Measurements from ENCODE around the gene DCTN4. TPM values are rescaled to one million over a fixed set of nuclear protein-coding genes. Genes with fewer than 3 reads are reported as not detected.
"Not testable (repeated sequence)": the region's sequence is repeated elsewhere in the genome, so short reads cannot be mapped to it uniquely, and the experiment has no call there.

The DCTN4 gene
- polyA plus RNA-seq, 4 donors: 50.1 to 75.5 (median 62.1) TPM

DNA sequence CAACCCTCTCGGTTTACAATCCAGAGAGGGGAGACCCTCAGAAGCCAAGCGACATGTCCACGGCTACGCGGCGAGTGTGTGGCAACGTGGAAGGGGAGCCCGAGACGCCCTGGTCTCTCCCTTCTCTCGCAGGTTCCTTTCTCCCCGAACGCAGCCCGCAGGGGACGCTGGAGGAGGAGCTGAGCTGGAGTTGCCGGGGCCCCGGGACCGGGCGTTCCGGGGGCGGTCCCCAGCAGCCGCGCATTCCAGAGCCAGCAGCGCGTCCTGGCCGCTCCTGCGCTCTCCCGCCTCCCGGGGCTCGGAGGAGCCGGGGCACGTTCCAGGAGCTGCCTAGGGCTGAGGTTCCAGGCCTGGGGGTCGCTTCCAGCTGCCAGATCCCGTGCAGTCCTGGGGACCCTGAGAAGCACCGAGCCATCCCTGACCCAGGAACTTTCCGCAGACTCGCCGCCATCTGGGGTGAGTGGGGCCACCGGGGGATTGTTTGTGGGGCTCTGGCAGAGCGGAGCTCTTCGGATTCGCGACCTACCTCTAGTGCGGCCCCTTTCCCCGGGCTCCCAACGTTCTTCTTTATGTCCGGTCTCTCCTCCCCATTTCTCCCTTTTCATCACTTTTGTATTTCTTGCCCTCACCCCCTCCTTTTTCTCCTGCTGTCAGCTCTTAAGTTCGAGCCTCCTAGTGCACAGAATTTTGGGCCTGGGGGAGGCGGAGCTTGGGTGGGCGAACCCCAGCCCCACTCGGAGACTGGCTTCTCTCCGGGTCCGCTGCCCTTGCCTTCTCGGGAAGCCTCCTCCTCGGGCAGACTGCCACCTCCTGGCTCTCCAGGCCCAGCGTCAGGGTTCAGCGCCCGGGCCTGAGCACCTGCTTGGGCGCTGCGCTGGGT lies 19.9 kb upstream of the DCTN4 start, which contains the start of gene SMIM3:
Gene SMIM3 (plus strand): TSS at position 241 of the 880 bp plus-strand sequence. CDS start 16,684 bp downstream, outside the sequence.
- DNase-seq (ENCODE audit: low read depth in 4 of 4, low spot score in 2 of 4): peak in 1 of 4 donors; percentile 81

DNA sequence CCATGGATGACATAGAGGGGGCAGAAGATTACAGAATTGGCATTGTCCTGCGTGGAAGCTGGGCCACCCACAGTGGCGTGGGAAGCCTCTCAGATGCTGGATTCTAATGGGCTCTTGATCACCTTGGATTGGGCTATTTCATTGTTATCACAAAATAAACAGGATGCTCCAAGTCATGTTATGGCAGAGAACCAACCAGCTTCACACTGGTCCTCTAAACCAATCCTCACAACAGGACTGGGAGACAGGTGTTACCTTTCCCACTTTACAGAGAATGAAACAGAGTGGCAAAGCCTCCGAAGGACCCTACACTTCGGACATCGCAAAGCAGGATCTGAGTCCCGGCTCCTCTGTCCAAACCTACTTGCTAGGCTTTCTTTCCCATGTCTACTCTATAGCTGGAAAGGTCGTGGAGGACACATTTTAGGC lies 19.3 kb upstream of the DCTN4 start:
- DNase-seq (ENCODE audit: low read depth in 4 of 4, low spot score in 2 of 4): no peak

- DNase-seq (ENCODE audit: low read depth in 4 of 4, low spot score in 2 of 4): no peak
Observed at GRCh38 chr5:150777685-150778084, 18.9 kb upstream of the DCTN4 start.

GRCh38 chr5:150774145-150774544 lies 15.3 kb upstream of the DCTN4 start:
- no peak for DNase-seq (ENCODE audit: low read depth in 4 of 4, low spot score in 2 of 4)

DNA sequence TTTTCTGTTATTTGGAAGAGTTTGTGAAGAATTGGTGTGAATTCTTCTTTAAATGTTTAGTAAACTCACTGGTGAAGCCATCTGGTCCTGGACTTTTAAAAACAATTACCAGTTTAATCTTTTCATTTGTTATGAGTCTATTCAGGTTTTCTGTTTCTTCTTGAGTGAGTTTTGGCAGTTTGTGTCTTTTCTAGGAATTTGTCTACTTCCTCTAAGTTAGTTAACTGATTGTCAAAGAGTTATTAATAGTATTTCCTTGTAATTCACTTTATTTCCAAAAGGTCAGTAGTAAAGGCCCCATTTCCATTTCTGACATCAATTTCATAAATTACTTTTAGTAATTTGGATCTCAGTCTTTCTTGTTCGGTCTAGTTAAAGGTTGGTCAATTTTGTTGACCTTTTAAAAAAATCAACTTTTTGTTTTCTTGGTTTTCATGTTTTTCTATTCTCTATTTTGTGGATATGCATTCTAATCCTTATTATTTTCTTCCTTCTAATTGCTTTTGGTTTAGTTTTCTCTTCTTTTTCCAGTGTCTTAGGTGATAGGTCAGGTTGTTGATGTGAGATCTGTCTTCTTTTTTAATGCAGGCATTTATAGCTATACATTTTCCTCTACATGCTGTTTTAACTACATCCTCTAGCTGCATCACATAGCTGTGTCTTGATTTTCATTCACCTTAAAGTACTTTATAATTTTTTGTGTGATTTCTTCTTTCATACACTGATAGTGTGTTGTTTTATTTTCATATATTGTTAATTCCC lies 12.4 kb upstream of the DCTN4 start:
- no peak for DNase-seq (ENCODE audit: low read depth in 4 of 4, low spot score in 2 of 4)

GRCh38 chr5:150766251-150766650 lies 7.4 kb upstream of the DCTN4 start:
- DNase-seq (ENCODE audit: low read depth in 4 of 4, low spot score in 2 of 4): no peak

GRCh38 chr5:150765799-150766169 lies 7.0 kb upstream of the DCTN4 start:
- no peak for DNase-seq (ENCODE audit: low read depth in 4 of 4, low spot score in 2 of 4)

GRCh38 chr5:150765011-150765798 lies 6.4 kb upstream of the DCTN4 start:
- no peak for DNase-seq (ENCODE audit: low read depth in 4 of 4, low spot score in 2 of 4)

- DNase-seq (ENCODE audit: low read depth in 4 of 4, low spot score in 2 of 4): no peak
Observed at GRCh38 chr5:150764530-150764929, 5.7 kb upstream of the DCTN4 start.

DNA sequence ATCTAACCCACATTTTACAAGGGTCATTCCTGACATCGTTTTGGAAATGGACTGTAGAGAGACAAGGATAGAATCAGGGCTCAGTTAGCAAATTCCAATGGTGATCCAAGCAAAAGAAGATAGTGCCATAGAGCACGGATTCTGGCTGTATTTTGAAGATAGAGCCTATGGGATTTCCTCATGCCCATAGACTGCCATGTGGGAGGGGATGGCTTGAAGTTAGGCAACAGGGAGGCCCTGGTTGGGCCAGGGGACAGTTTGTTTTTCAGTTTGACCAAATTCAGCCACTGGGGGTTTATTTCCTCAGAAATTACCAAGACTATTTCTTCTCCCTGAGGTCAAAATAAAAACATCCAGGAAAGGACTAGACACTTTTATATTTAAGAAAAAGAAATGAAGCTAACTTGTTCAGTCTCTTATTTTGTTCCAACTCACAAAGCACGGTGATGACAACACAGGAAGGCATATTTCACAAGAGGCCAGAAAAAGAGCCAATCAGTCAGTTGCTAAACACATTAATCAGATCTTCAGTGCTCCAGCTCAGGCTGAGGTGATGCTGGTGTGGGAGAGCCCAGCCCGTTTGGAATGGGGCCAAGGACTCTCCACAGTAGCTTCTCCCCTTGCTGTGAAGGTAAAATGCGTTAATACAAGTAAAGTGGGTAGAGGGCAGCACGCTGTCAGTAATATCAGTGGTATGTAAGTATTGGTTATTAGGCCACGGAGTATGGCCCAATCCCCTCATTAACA lies 4.4 kb upstream of the DCTN4 start:
- DNase-seq (ENCODE audit: low read depth in 4 of 4, low spot score in 2 of 4): peak in 1 of 4 donors; percentile 34

- no peak for DNase-seq (ENCODE audit: low read depth in 4 of 4, low spot score in 2 of 4)
Observed at GRCh38 chr5:150762211-150762610, 3.4 kb upstream of the DCTN4 start.

- no peak for DNase-seq (ENCODE audit: low read depth in 4 of 4, low spot score in 2 of 4)
Observed at GRCh38 chr5:150759334-150759583, 442 bp upstream of the DCTN4 start.

DNA sequence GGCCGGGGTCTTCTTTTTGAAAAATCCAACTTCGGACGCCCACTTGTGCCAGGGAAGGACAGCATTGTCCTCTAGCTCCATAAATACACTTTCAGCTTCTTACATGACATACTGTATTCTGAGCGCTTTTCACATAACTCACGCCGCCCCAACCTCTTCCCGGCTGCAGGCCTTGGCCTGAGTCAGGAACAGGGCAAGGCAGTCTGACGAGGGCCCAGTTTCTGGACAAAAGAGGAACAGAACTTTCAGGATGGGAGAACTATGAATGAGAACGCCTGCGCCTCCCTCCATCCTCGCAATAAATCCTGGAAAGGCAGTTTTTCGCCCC lies 650 bp downstream of the DCTN4 start:
- no peak for DNase-seq (ENCODE audit: low read depth in 4 of 4, low spot score in 2 of 4)

- DNase-seq (ENCODE audit: low read depth in 4 of 4, low spot score in 2 of 4): no peak
Observed at GRCh38 chr5:150757087-150757649, 1.6 kb downstream of the DCTN4 start.

DNA sequence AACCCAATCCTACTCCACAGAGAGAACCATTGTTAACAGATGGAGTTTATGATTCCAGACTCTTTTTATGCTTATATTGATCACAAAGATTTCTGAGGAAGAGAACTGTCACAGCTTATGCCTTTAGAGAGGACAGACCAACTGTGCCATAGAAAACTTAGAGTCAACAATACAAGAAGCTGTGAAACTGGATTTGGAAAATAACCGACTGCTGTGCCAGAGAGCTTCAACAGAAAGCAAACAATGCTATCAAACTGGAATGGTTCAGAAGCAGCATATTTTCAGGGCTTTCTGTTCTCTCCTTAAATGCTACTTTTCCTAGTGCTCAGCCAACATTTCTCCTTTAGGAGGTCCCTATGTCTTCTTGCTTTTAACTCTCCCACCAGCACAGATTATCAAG lies 5.0 kb downstream of the DCTN4 start:
- DNase-seq (ENCODE audit: low read depth in 4 of 4, low spot score in 2 of 4): no peak

- DNase-seq (ENCODE audit: low read depth in 4 of 4, low spot score in 2 of 4): no peak
Observed at GRCh38 chr5:150753463-150753862, 5.4 kb downstream of the DCTN4 start.

DNA sequence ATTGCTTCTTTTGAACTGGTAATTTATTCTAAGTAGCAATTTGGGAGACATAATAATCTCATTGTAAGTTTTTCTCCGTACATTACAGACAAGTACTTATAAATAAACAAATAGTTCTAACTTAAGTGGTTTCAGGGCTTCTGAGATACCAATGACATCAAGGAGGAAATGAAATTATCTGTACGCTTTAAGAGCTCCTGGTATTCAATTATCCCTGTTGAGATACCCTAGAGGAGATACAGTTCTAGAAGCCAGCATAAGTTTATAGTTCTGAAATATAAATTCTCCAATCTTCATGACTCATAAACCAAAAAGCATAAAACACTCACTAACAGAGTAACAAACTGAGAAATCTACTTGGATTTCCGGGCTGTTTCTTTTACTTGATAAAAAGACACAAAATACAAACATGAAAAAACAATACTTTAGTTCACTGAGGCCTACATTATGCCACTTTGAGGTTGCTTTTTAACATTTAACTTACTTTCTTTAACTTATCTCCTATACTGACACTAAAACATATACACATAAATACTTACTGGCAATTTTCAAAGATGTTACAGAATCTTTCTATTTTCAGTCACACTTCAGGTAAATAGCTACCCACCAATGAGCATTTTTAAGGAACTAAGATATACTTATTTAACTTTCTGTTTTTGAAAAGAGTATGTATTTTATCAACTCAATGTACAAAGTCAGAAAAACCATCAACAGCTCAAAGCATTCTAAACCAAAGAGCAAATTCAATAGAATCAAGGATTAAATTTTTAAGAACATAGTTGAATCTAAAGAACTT lies 7.5 kb downstream of the DCTN4 start:
- DNase-seq (ENCODE audit: low read depth in 4 of 4, low spot score in 2 of 4): no peak

- DNase-seq (ENCODE audit: low read depth in 4 of 4, low spot score in 2 of 4): no peak
Observed at GRCh38 chr5:150750469-150750868, 8.3 kb downstream of the DCTN4 start.

DNA sequence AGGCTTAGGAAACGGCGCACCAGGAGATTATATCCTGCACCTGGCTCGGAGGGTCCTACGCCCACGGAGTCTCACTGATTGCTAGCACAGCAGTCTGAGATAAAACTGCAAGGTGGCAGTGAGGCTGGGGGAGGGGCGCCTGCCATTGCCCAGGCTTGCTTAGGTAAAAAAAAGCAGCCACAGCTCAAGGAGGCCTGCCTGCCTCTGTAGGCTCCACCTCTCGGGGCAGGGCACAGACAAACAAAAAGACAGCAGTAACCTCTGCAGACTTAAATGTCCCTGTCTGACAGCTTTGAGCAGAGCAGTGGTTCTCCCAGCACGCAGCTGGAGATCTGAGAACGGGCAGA lies 15.7 kb downstream of the DCTN4 start:
- DNase-seq (ENCODE audit: low read depth in 4 of 4, low spot score in 2 of 4): not testable (repeated sequence)

Data from left renal cortex interstitium (tissue), 4 donors.